GOT3 (cell line): ENCODE results near the gene ZIC5.

Experiments used
- DNase-seq: peaks from one replicate; lab custom pipeline; 2025; ENCODE audit warnings: mixed read lengths; lab: John Stamatoyannopoulos, UW

Gene ZIC5

GRCh38 chr13:99971576-99972189, at the start of gene ZIC5:
Gene ZIC5 (minus strand): TSS chr13:99971767. CDS start chr13:99971603, 164 bp downstream.
- no peak for DNase-seq

- DNase-seq, result no peak
Observed at GRCh38 chr13:100019780-100020356, 48.3 kb upstream of the ZIC5 start.

GRCh38 chr13:100014621-100015020, 43.1 kb upstream of the ZIC5 start:
- DNase-seq, result no peak

GRCh38 chr13:99998261-99998660, 26.7 kb upstream of the ZIC5 start:
- no peak for DNase-seq

- no peak for DNase-seq
Observed at GRCh38 chr13:99997702-99998214, 26.2 kb upstream of the ZIC5 start.

GRCh38 chr13:99996381-99996973, 24.9 kb upstream of the ZIC5 start:
- DNase-seq, result no peak

GRCh38 chr13:99995589-99996380, 24.2 kb upstream of the ZIC5 start:
- DNase-seq, result no peak

GRCh38 chr13:99995104-99995588, 23.6 kb upstream of the ZIC5 start:
- DNase-seq, result no peak

- no peak for DNase-seq
Observed at GRCh38 chr13:99994638-99995020, 23.1 kb upstream of the ZIC5 start.

- no peak for DNase-seq
Observed at GRCh38 chr13:99993660-99994637, 22.4 kb upstream of the ZIC5 start.

GRCh38 chr13:99992949-99993351, 21.4 kb upstream of the ZIC5 start:
- DNase-seq, result no peak

- no peak for DNase-seq
Observed at GRCh38 chr13:99991828-99992775, 20.5 kb upstream of the ZIC5 start.

GRCh38 chr13:99991013-99991827, 19.7 kb upstream of the ZIC5 start:
- DNase-seq, result no peak

- no peak for DNase-seq
Observed at GRCh38 chr13:99990126-99990977, 18.8 kb upstream of the ZIC5 start.

- DNase-seq, result no peak
Observed at GRCh38 chr13:99989276-99990125, 17.9 kb upstream of the ZIC5 start.

GRCh38 chr13:99988529-99989275, 17.1 kb upstream of the ZIC5 start:
- no peak for DNase-seq
